GM12878 (cell line): ENCODE results near the gene CES4A. TPM values are rescaled to one million over a fixed set of nuclear protein-coding genes. Genes with fewer than 3 reads are reported as not detected.

Source experiments
- ATAC-seq: fragments of 200-7000 bp; cut with Tn5 transposase; 3 replicates; pipeline ENCODE4 v1.9.1; 2020; ENCODE audit warnings: mild to moderate bottlenecking, moderate library complexity
- BruUV-seq: library from RNA; stranded (reverse); fragments of 400-500 nt; replicated peaks from 2 replicates; lab custom pipeline; 2021; lab: Mats Ljungman, UMichigan
- CTCF ChIA-PET: fragments of 300-600 bp; sonication (Branson Sonifier 250); formaldehyde crosslinking; extraction: SDS; loops from one replicate; lab custom pipeline; 2021; ENCODE audit warnings: inconsistent platforms; lab: Yijun Ruan, JAX
- POLR2A ChIA-PET: fragments of 350-600 bp; formaldehyde crosslinking; extraction: SDS; loops from one replicate; lab custom pipeline; 2021; ENCODE audit warnings: inconsistent platforms; lab: Charles Lee
- RAD21 ChIA-PET: fragments of 300-600 bp; sonication (Branson Sonifier 250); formaldehyde crosslinking; loops from one replicate; lab custom pipeline; 2023; ENCODE audit warnings: antibody characterized with exemption; ENCODE audit not compliant: unreplicated experiment; lab: Charles Lee
- SMC1A ChIA-PET: fragments of 300-600 bp; sonication (Branson Sonifier 250); formaldehyde crosslinking; loops from one replicate; lab custom pipeline; 2023; ENCODE audit not compliant: unreplicated experiment, uncharacterized antibody; lab: Charles Lee
- DNase-seq: peaks from one replicate; pipeline ENCODE4 v3.0.0-alpha.2; 2011; ENCODE audit warnings: low read depth, low spot score
- FAIRE-seq: peaks from 3 replicates; lab custom pipeline; 2011; peaks lifted over from hg19 to GRCh38; lab: Jason Lieb, UNC
- H2AFZ ChIP-seq: 2 replicates; pipeline ENCODE4 v1.6.0; 2011; ENCODE audit warnings: low read depth, low read length, control low read depth; ENCODE audit not compliant: control insufficient read depth
- H3K27ac ChIP-seq: 2 replicates; pipeline ENCODE4 v1.5.1; 2011; ENCODE audit warnings: control low read depth; ENCODE audit not compliant: control insufficient read depth, insufficient read depth
- H3K27me3 ChIP-seq, 2 experiments: replicated peaks in 1 of 2; 2 replicates each; pipeline versions ENCODE4 v1.6.0 to v1.6.1; 2011; ENCODE audit warnings: low read length in 1 of 2; ENCODE audit not compliant: control insufficient read depth in 2 of 2, insufficient read depth in 2 of 2
- H3K36me3 ChIP-seq, 2 experiments: 2 replicates each; pipeline ENCODE4 v1.5.1; 2011; ENCODE audit warnings: low read length in 1 of 2; ENCODE audit not compliant: control insufficient read depth in 2 of 2, insufficient read depth in 2 of 2
- H3K4me1 ChIP-seq: 2 replicates; pipeline ENCODE4 v1.6.1; 2011; ENCODE audit warnings: mild to moderate bottlenecking, low read length, moderate library complexity, mixed read lengths; ENCODE audit not compliant: control insufficient read depth, insufficient read depth
- H3K4me2 ChIP-seq: 2 replicates; pipeline ENCODE4 v1.6.0; 2011; ENCODE audit warnings: control low read depth; ENCODE audit not compliant: control insufficient read depth, insufficient read depth
- H3K4me3 ChIP-seq: fragments of 200-600 bp; sonication (generic); 2 replicates; pipeline ENCODE4 v1.5.1; 2016
- H3K79me2 ChIP-seq: 2 replicates; pipeline ENCODE4 v1.6.0; 2011; ENCODE audit warnings: low read length; ENCODE audit not compliant: control insufficient read depth, insufficient read depth
- H3K9ac ChIP-seq: 2 replicates; pipeline ENCODE4 v1.8.0; 2011; ENCODE audit warnings: low read length, control low read depth, mixed read lengths; ENCODE audit not compliant: control insufficient read depth, insufficient read depth
- H3K9me3 ChIP-seq: replicated peaks from 3 replicates; pipeline ENCODE4 v1.5.1; 2011; ENCODE audit warnings: mild to moderate bottlenecking, low read length; ENCODE audit not compliant: control insufficient read depth, insufficient read depth
- H4K20me1 ChIP-seq: 2 replicates; pipeline ENCODE4 v1.6.0; 2011; ENCODE audit not compliant: control insufficient read depth, insufficient read depth
- CEBPB ChIP-seq, 2 experiments: fragments of 150-350 bp in 1 of 2; IDR thresholded peaks; 2 replicates each; pipeline ENCODE4 v1.6.1; 2012 to 2014; ENCODE audit warnings: low read depth in 2 of 2, low read length in 2 of 2, borderline replicate concordance in 1 of 2, inconsistent platforms in 1 of 2
- CEBPZ ChIP-seq: fragments of 150-350 bp; IDR thresholded peaks from 2 replicates; pipeline ENCODE4 v1.6.1; 2016; ENCODE audit warnings: low read depth, low read length
- ESRRA ChIP-seq: IDR thresholded peaks from 2 replicates; pipeline ENCODE4 v1.6.1; 2012; ENCODE audit warnings: mild to moderate bottlenecking, low read length, improper control_type of control experiment
- HDAC2 ChIP-seq: fragments of 200-600 bp; sonication (generic); IDR thresholded peaks from 2 replicates; pipeline ENCODE4 v1.6.1; 2017
- NR2C2 ChIP-seq: IDR thresholded peaks from 2 replicates; pipeline ENCODE4 v1.6.1; 2011; ENCODE audit warnings: borderline replicate concordance, low read depth; ENCODE audit not compliant: control insufficient read depth, insufficient read length
- PBX3 ChIP-seq: IDR thresholded peaks from 2 replicates; pipeline ENCODE4 v1.6.1; 2011; ENCODE audit warnings: mild to moderate bottlenecking, low read depth, low read length, moderate library complexity; ENCODE audit not compliant: insufficient replicate concordance
- PKNOX1 ChIP-seq: fragments of 450-650 bp; IDR thresholded peaks from 2 replicates; pipeline ENCODE4 v1.6.1; 2016; ENCODE audit warnings: mild to moderate bottlenecking
- RCOR1 ChIP-seq: conservative IDR thresholded peaks from 2 replicates; pipeline ENCODE4 v1.6.1; 2012; ENCODE audit warnings: low read depth, low read length, improper control_type of control experiment
- SUPT20H ChIP-seq: IDR thresholded peaks from 2 replicates; pipeline ENCODE4 v1.6.1; 2011; ENCODE audit warnings: low read depth, mild to moderate bottlenecking, low read length, moderate library complexity, borderline replicate concordance; ENCODE audit not compliant: control insufficient read depth
- TCF3 ChIP-seq: IDR thresholded peaks from 2 replicates; pipeline ENCODE4 v1.6.1; 2012; ENCODE audit warnings: low read depth, mild to moderate bottlenecking, low read length, borderline replicate concordance; ENCODE audit not compliant: insufficient read depth
- WRNIP1 ChIP-seq: IDR thresholded peaks from 2 replicates; pipeline ENCODE4 v1.6.1; 2011; ENCODE audit warnings: low read depth, low read length, improper control_type of control experiment, borderline replicate concordance
- ZBTB4 ChIP-seq: fragments of 450-650 bp; formaldehyde crosslinking; IDR thresholded peaks from 2 replicates; pipeline ENCODE4 v1.4.0; 2022; ENCODE audit warnings: mild to moderate bottlenecking, moderate library complexity
- WGBS: methylation state at CpG from one replicate; pipeline ENCODE4 v1.1.6; 2016; ENCODE audit warnings: low lambda C conversion rate; ENCODE audit not compliant: insufficient replicate concordance, insufficient coverage; ENCODE audit errors: missing lambda C conversion rate; 5-methylcytosine and 5-hydroxymethylcytosine counted together
- in situ Hi-C: fragments of 300-500 bp; cut with MboI; formaldehyde crosslinking; loops from 9 replicates; pipeline ENCODE4 v1.14.3; 2018; ENCODE audit warnings: mixed read lengths
- intact Hi-C: fragments of 100-400 bp; cut with micrococcal nuclease; formaldehyde crosslinking; loops from one replicate; pipeline ENCODE4 v1.14.2; 2022; ENCODE audit not compliant: unreplicated experiment
- polyA plus RNA-seq, 11 experiments: library from polyadenylated mRNA; depleted of rRNA in 4 of 11; unstranded in 6 of 11; stranded (reverse) in 5 of 11; fragments of >200 nt; fragmentation: Nextera tagmentation in 4 of 11; fragmentation: Illumina TruSeq in 1 of 11; extraction: Ambion mirVana in 4 of 11; extraction: Trizol in 1 of 11; gene quantifications; 1 replicate in 1 of 11; 2 replicates in 10 of 11; pipeline versions ENCODE4 v1.2.1 to v1.2.3, GENCODE V29; 2011 to 2016; ENCODE audit warnings: inconsistent platforms in 2 of 11, missing spikeins in 2 of 11, low read depth in 1 of 11
- total RNA-seq, 4 experiments: library from RNA; depleted of rRNA in 3 of 4; stranded (reverse); fragments of >200 nt in 3 of 4; fragmentation: Illumina TruSeq in 1 of 4; extraction: Trizol in 1 of 4; gene quantifications; 2 replicates each; pipeline versions ENCODE4 v1.2.1 to v1.2.3, GENCODE V29; 2013 to 2021

CES4A gene
- total and polyA plus RNA-seq, 10 of the 15 experiments (the other 5 are each of a cell fraction or from before 2014, with no cell fraction given) = 0.05 to 5.0 (median 2.1) TPM

- Histone ChIP-seq H2AFZ (no peak overlapping the region), H4K20me1 (no peaks in the 10 kb centered on the region), H3K36me3 (no peaks in the 10 kb centered on the region), H3K4me1 (no peaks in the 10 kb centered on the region), H3K9me3 (no peaks in the 10 kb centered on the region), H3K27ac (no peak overlapping the region), H3K79me2 (no peaks in the 10 kb centered on the region), H3K4me3 (no peak overlapping the region), H3K4me2 (no peak overlapping the region), H3K9ac (no peak overlapping the region), H3K27me3 (no peaks in the 10 kb centered on the region; a peak in 1 of 4 replicates)
- in situ Hi-C loops = no loop called here
- ATAC-seq (no peak), FAIRE-seq (peak; percentile 59), DNase-seq (no peak)
- CTCF ChIA-PET = interaction anchor here (1.2 to 1.8 kb wide), 4 partner anchors 11 to 148 kb away, joined by 3 to 8 read pairs (median 4); partner anchors contain the start of gene B3GNT9
- RAD21 ChIA-PET = interaction anchor here (1.0 kb wide), 1 partner anchor 176 kb away, joined by 3 read pairs; no protein-coding TSS in a partner anchor
- intact Hi-C loops = no loop called here
- no peak for TF ChIP-seq SUPT20H
- TF ChIP-seq ESRRA = no peak
- no peak for TF ChIP-seq ZBTB4 (CRISPR knock-in tag)
- TF ChIP-seq HDAC2 = no peak
- TF ChIP-seq NR2C2 = no peak
- TF ChIP-seq CEBPB (IDR thresholded peaks at IDR 0.05; ENCODE audit: borderline replicate concordance in 1 of 2, low read depth in 2 of 2, low read length in 2 of 2) = no peak
- no peak for TF ChIP-seq TCF3
- TF ChIP-seq WRNIP1 = no peak
- TF ChIP-seq CEBPZ = no peak
- TF ChIP-seq PKNOX1 = no peak
- no peak for TF ChIP-seq RCOR1
- TF ChIP-seq PBX3 = no peak
- WGBS = 58% methylated on average over 12 of the region's 12 CpGs
- BruUV-seq = no TSS peak
- POLR2A ChIA-PET = no interaction called here
- SMC1A ChIA-PET = no interaction called here
Measured at GRCh38 chr16:67006930-67007658, 18.7 kb downstream of the CES4A start.
